Peyer's patch (tissue), 4 donors: ENCODE data around the gene PPFIA4.

Source experiments
- POLR2A ChIP-seq, 2 donors: fragments of 450-650 bp; IDR thresholded peaks; one replicate each; pipeline ENCODE4 v1.5.1; 2017; ENCODE audit warnings: antibody characterized with exemption in 2 of 2, mild to moderate bottlenecking in 2 of 2, moderate library complexity in 2 of 2
- TF ChIP-seq, protein P1 (sequence below), 6 experiments: fragments of 450-650 bp in 4 of 6; fragments of 200-600 bp in 2 of 6; sonication (generic) in 1 of 6; IDR thresholded peaks; one replicate each; pipeline ENCODE4 v1.5.1; 2017 to 2019; ENCODE audit warnings: antibody characterized with exemption in 6 of 6, mild to moderate bottlenecking in 3 of 6, moderate library complexity in 1 of 6

GRCh38 chr1:203089001-203089650, 62.8 kb downstream of the PPFIA4 start:
- TF ChIP-seq, protein P1, sequence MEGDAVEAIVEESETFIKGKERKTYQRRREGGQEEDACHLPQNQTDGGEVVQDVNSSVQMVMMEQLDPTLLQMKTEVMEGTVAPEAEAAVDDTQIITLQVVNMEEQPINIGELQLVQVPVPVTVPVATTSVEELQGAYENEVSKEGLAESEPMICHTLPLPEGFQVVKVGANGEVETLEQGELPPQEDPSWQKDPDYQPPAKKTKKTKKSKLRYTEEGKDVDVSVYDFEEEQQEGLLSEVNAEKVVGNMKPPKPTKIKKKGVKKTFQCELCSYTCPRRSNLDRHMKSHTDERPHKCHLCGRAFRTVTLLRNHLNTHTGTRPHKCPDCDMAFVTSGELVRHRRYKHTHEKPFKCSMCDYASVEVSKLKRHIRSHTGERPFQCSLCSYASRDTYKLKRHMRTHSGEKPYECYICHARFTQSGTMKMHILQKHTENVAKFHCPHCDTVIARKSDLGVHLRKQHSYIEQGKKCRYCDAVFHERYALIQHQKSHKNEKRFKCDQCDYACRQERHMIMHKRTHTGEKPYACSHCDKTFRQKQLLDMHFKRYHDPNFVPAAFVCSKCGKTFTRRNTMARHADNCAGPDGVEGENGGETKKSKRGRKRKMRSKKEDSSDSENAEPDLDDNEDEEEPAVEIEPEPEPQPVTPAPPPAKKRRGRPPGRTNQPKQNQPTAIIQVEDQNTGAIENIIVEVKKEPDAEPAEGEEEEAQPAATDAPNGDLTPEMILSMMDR (IDR thresholded peaks at IDR 0.05) = no peak
- no peak for TF ChIP-seq POLR2A (IDR thresholded peaks at IDR 0.05)
